ENCODE measurements around the gene SLC7A7. TPM values are rescaled to one million over a fixed set of nuclear protein-coding genes. Genes with fewer than 3 reads are reported as not detected.
"Not testable (repeated sequence)": the region's sequence is repeated elsewhere in the genome, so short reads cannot be mapped to it uniquely, and the experiment has no call there.

The SLC7A7 gene
- total RNA-seq, 8 experiments from 2014 or later: 0.41 to 3.3 (median 1.4) TPM

- Histone ChIP-seq H3K27ac (no peak overlapping the region), H3K4me3 (no peak overlapping the region), H3K4me1 (replicated peaks in 1 of 2) (no peaks in the 10 kb centered on the region)
- ATAC-seq (replicated peaks in 6 of 8): no peak
- in situ Hi-C loops (cut with MboI; ENCODE audit: low pct_unique_long_range_greater_than_20kb in 2 of 9, low sequenced_read_pairs in 9 of 9, unreplicated experiment in 9 of 9): no loop called here
- 38 to 91% (median 66%) methylated on average over 2 to 4 of the region's 4 CpGs for WGBS, 10 experiments
These were observed 67.5 kb downstream of the SLC7A7 start for GRCh38 chr14:22747769-22748168.

- no peak overlapping the region for H3K4me3 ChIP-seq
- H3K4me1 ChIP-seq (replicated peaks in 1 of 2): no peaks in the 10 kb centered on the region
- no peak for ATAC-seq (replicated peaks in 6 of 8)
- no peak overlapping the region for H3K27ac ChIP-seq
- 40 to 89% (median 66%) methylated on average over 1 to 3 of the region's 3 CpGs; no CpG with 5 or more reads in 1 of the 10 experiments for WGBS, 10 experiments
- in situ Hi-C loops (cut with MboI; ENCODE audit: low pct_unique_long_range_greater_than_20kb in 2 of 9, low sequenced_read_pairs in 9 of 9, unreplicated experiment in 9 of 9): no loop called here
These were observed 75.2 kb downstream of the SLC7A7 start for GRCh38 chr14:22740020-22740419.

GRCh38 chr14:22739423-22739822 lies 75.8 kb downstream of the SLC7A7 start:
- in situ Hi-C loops (cut with MboI; ENCODE audit: low pct_unique_long_range_greater_than_20kb in 2 of 9, low sequenced_read_pairs in 9 of 9, unreplicated experiment in 9 of 9): no loop called here
- H3K4me3 ChIP-seq: no peak overlapping the region
- no peak for ATAC-seq (replicated peaks in 6 of 8)
- no peak overlapping the region for H3K27ac ChIP-seq
- WGBS, 10 experiments: 0 to 100% (median 82%) methylated on average over 1 of the region's 1 CpG; no CpG with 5 or more reads in 2 of the 10 experiments
- no peaks in the 10 kb centered on the region for H3K4me1 ChIP-seq (replicated peaks in 1 of 2)

DNA sequence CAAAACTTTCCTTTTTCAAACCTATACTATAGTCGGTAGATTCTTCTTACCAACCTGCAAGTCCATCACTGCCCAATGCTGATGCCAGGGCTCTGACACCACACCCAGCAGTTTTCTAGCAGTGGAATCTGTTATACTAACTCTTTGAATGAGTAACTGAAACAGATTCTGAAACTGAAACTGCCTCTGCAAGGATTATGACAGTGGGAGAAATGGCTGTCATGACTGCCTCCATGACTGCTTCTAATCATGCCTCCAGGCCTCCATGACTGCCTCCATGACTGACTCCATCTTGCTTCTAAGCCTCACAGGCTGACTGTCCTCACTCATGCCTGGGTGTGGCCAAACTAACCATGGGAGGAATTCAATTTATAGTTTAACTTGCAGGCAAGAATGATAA lies 78.2 kb downstream of the SLC7A7 start:
- WGBS, 10 experiments: 83 to 100% (median 100%) methylated on average over 1 of the region's 1 CpG; no CpG with 5 or more reads in 5 of the 10 experiments
- H3K4me1 ChIP-seq (replicated peaks in 1 of 2): no peaks in the 10 kb centered on the region
- in situ Hi-C loops (cut with MboI; ENCODE audit: low pct_unique_long_range_greater_than_20kb in 2 of 9, low sequenced_read_pairs in 9 of 9, unreplicated experiment in 9 of 9): no loop called here
- H3K27ac ChIP-seq: no peak overlapping the region
- ATAC-seq (replicated peaks in 6 of 8): peak in 2 of 8 experiments; percentile 62 to 65
- H3K4me3 ChIP-seq: no peak overlapping the region

GRCh38 chr14:22736384-22736783 lies 78.9 kb downstream of the SLC7A7 start:
- H3K27ac ChIP-seq; H3K4me1 ChIP-seq (replicated peaks in 1 of 2); H3K4me3 ChIP-seq; in situ Hi-C loops (cut with MboI; ENCODE audit: low pct_unique_long_range_greater_than_20kb in 2 of 9, low sequenced_read_pairs in 9 of 9, unreplicated experiment in 9 of 9); ATAC-seq (replicated peaks in 6 of 8): not testable (repeated sequence)
- 0 to 100% (median 63%) methylated on average over 1 to 3 of the region's 14 CpGs; no CpG with 5 or more reads in 1 of the 10 experiments for WGBS, 10 experiments

- Histone ChIP-seq H3K27ac (no peak overlapping the region), H3K4me3 (no peak overlapping the region), H3K4me1 (replicated peaks in 1 of 2) (no peaks in the 10 kb centered on the region)
- ATAC-seq (replicated peaks in 6 of 8): no peak
- WGBS, 10 experiments: 0 to 83% (median 55%) methylated on average over 1 to 2 of the region's 2 CpGs; no CpG with 5 or more reads in 4 of the 10 experiments
- in situ Hi-C loops (cut with MboI; ENCODE audit: low pct_unique_long_range_greater_than_20kb in 2 of 9, low sequenced_read_pairs in 9 of 9, unreplicated experiment in 9 of 9): no loop called here
These were observed 80.1 kb downstream of the SLC7A7 start for GRCh38 chr14:22735096-22735495.

DNA sequence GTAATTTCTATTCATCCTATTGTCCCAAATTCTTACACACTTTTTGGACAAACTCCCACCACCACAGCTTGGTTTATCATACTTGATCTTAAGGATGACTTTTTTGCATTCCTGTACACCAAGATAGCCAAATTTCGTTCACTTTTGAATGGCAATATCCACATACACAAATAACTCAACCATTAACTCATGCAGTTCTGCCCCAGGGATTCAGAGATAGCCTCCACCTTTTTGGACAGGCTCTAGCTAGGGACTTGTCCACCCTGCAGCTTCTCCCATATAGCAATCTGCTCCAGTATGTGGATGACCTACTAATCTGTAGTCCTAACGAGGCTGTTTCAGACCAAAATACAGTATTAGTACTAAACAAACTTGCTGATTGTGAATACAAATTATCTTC lies 81.4 kb downstream of the SLC7A7 start:
- 0 to 93% (median 50%) methylated on average over 1 to 2 of the region's 2 CpGs; no CpG with 5 or more reads in 2 of the 10 experiments for WGBS, 10 experiments
- Histone ChIP-seq H3K4me3 (no peak overlapping the region), H3K27ac (no peak overlapping the region), H3K4me1 (replicated peaks in 1 of 2) (no peaks in the 10 kb centered on the region)
- in situ Hi-C loops (cut with MboI; ENCODE audit: low pct_unique_long_range_greater_than_20kb in 2 of 9, low sequenced_read_pairs in 9 of 9, unreplicated experiment in 9 of 9): no loop called here
- ATAC-seq (replicated peaks in 6 of 8): no peak

GRCh38 chr14:22732062-22732461 lies 83.2 kb downstream of the SLC7A7 start:
- in situ Hi-C loops (cut with MboI; ENCODE audit: low pct_unique_long_range_greater_than_20kb in 2 of 9, low sequenced_read_pairs in 9 of 9, unreplicated experiment in 9 of 9); H3K4me3 ChIP-seq; H3K4me1 ChIP-seq (replicated peaks in 1 of 2); H3K27ac ChIP-seq: not testable (repeated sequence)
- ATAC-seq (replicated peaks in 6 of 8): peak in 3 of 8 experiments; percentile 34 to 67 (median 58)
- WGBS, 10 experiments: 30 to 100% (median 82%) methylated on average over 1 to 5 of the region's 5 CpGs; no CpG with 5 or more reads in 2 of the 10 experiments

GRCh38 chr14:22726012-22726411 lies 89.2 kb downstream of the SLC7A7 start:
- WGBS, 10 experiments: 0% methylated on average over 1 of the region's 1 CpG; no CpG with 5 or more reads in 9 of the 10 experiments
- Histone ChIP-seq H3K4me1 (replicated peaks in 1 of 2) (no peaks in the 10 kb centered on the region), H3K27ac (no peak overlapping the region), H3K4me3 (no peak overlapping the region)
- in situ Hi-C loops (cut with MboI; ENCODE audit: low pct_unique_long_range_greater_than_20kb in 2 of 9, low sequenced_read_pairs in 9 of 9, unreplicated experiment in 9 of 9): no loop called here
- peak in 1 of 8 experiments; percentile 41 for ATAC-seq (replicated peaks in 6 of 8)

DNA sequence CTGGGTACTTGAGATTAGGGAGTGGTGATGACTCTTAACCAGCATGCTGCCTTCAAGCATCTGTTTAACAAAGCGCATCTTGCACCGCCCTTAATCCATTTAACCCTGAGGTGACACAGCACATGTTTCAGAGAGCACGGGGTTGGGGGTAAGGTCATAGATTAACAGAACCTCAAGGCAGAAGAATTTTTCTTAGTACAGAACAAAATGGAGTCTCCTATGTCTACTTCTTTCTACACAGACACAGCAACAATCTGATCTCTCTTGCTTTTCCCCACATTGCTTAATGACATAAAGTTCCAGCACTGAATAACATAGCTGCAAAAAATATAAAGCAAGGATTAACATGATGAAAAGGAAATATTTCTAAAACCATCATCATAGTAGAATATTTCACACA lies 89.9 kb downstream of the SLC7A7 start:
- peak in 1 of 8 experiments; percentile 15 for ATAC-seq (replicated peaks in 6 of 8)
- in situ Hi-C loops (cut with MboI; ENCODE audit: low pct_unique_long_range_greater_than_20kb in 2 of 9, low sequenced_read_pairs in 9 of 9, unreplicated experiment in 9 of 9); H3K4me3 ChIP-seq; H3K4me1 ChIP-seq (replicated peaks in 1 of 2); H3K27ac ChIP-seq: not testable (repeated sequence)
- 0 to 80% (median 33%) methylated on average over 1 to 2 of the region's 3 CpGs; no CpG with 5 or more reads in 5 of the 10 experiments for WGBS, 10 experiments

- in situ Hi-C loops (cut with MboI; ENCODE audit: low pct_unique_long_range_greater_than_20kb in 2 of 9, low sequenced_read_pairs in 9 of 9, unreplicated experiment in 9 of 9); H3K4me3 ChIP-seq: not testable (repeated sequence)
- 10 to 95% methylated on average over 2 to 4 of the region's 8 CpGs; no CpG with 5 or more reads in 8 of the 10 experiments for WGBS, 10 experiments
These were observed 90.4 kb downstream of the SLC7A7 start for GRCh38 chr14:22724847-22725246.

DNA sequence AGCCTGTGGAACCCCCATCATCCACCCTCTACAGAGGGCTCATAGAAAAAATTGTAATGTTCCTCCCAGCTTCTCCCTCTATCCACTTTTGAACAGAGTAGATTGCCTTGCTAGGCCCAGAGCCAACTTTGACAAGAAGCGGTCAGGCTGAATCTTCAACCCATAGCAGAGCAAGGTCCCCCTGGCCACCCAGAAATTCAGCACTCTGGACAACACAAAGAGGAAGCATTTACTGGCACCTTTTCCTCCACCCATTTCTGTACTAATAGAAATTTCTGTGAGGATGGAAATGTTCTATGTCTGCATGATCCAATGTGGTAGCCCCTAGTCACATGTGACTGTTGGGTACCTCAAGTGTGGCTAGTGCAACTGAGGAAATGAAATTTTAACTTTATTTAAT lies 91.4 kb downstream of the SLC7A7 start:
- in situ Hi-C loops (cut with MboI; ENCODE audit: low pct_unique_long_range_greater_than_20kb in 2 of 9, low sequenced_read_pairs in 9 of 9, unreplicated experiment in 9 of 9): no loop called here
- H3K27ac ChIP-seq: no peak overlapping the region
- no peak overlapping the region for H3K4me3 ChIP-seq
- no peak for ATAC-seq (replicated peaks in 6 of 8)
- H3K4me1 ChIP-seq (replicated peaks in 1 of 2): no peaks in the 10 kb centered on the region
- 80 to 100% (median 100%) methylated on average over 1 of the region's 1 CpG; no CpG with 5 or more reads in 5 of the 10 experiments for WGBS, 10 experiments

More at GRCh38 chr14:22724847-22725246, 90.4 kb downstream of the SLC7A7 start:
- not testable (repeated sequence) for ATAC-seq (replicated peaks in 6 of 8); H3K27ac ChIP-seq; H3K4me1 ChIP-seq (replicated peaks in 1 of 2)
